ENCODE data around the gene UNG. TPM values are rescaled to one million over a fixed set of nuclear protein-coding genes. Genes with fewer than 3 reads are reported as not detected.

Gene UNG
- total and polyA plus RNA-seq, 2 donors (not counting 3 experiments of a cell fraction or from before 2014, with no cell fraction given), result 21.5 to 46.7 TPM

GRCh38 chr12:109154451-109155438 is 57.3 kb downstream of the UNG start:
- DNase-seq (ENCODE audit: low read depth, low spot score) (peak; percentile 57), FAIRE-seq (peak; percentile 86)
- Histone ChIP-seq H3K4me1 (ENCODE audit: control insufficient read depth, extremely low read depth, insufficient read depth, low read length) (no peaks in the 10 kb centered on the region), H4K20me1 (replicated peaks; ENCODE audit: control insufficient read depth, extremely low read depth, insufficient read depth, low read length) (no peaks in the 10 kb centered on the region), H3K27me3 (ENCODE audit: control insufficient read depth in 2 of 2, insufficient read depth in 2 of 2, low read length in 2 of 2) (peaks cover 0 to 3% of the 10 kb centered on the region in 2 experiments), H2AFZ (ENCODE audit: low read depth, low read length) (peak overlapping the region; percentile 74), H3K36me3 (ENCODE audit: control insufficient read depth in 2 of 2, extremely low read depth in 1 of 2, insufficient read depth in 2 of 2, low read length in 2 of 2) (no peaks in the 10 kb centered on the region), H3K9me1 (replicated peaks; ENCODE audit: control insufficient read depth, extremely low read depth, insufficient read depth, low read length) (no peaks in the 10 kb centered on the region), H3K79me2 (ENCODE audit: control insufficient read depth, insufficient read depth, low read length) (no peaks in the 10 kb centered on the region), H3K9ac (replicated peaks; ENCODE audit: extremely low read depth, insufficient read depth, low read length) (no peak overlapping the region), H3K4me2 (ENCODE audit: insufficient read depth, low read length) (peak overlapping the region; percentile 71), H3K9me3 (replicated peaks; ENCODE audit: control insufficient read depth, insufficient read depth, low read length) (no peaks in the 10 kb centered on the region), H3K27ac (ENCODE audit: insufficient read depth, low read depth, low read length) (no peak overlapping the region), H3K4me3 (replicated peaks in 1 of 3; ENCODE audit: insufficient read depth in 1 of 3, low read depth in 1 of 3, low read length in 3 of 3) (peak overlapping the region; percentile 2 to 55 (median 47))
- TF ChIP-seq JUN (IDR thresholded peaks at IDR 0.05; ENCODE audit: borderline replicate concordance, insufficient read depth, insufficient read length, low read depth), result no peak
- BruUV-seq (replicated peaks), result no TSS peak
- intact Hi-C loops (cut with micrococcal nuclease), result no loop called here
- POLR2A ChIA-PET, result no interaction called here
- dilution Hi-C loops (cut with MboI; ENCODE audit: extremely low pct_ligation_motif_present, low sequenced_read_pairs), result no loop called here
- CTCF ChIA-PET, result interaction anchor here (0.6 to 2.6 kb wide), 3 partner anchors 43 to 589 kb away, joined by 3 to 15 read pairs (median 3); no protein-coding TSS in a partner anchor

GRCh38 chr12:109156036-109156435 is 58.6 kb downstream of the UNG start:
- dilution Hi-C loops (cut with MboI; ENCODE audit: extremely low pct_ligation_motif_present, low sequenced_read_pairs), result no loop called here
- H3K9ac ChIP-seq (replicated peaks; ENCODE audit: extremely low read depth, insufficient read depth, low read length), result no peak overlapping the region
- no peaks in the 10 kb centered on the region for H3K9me1 ChIP-seq (replicated peaks; ENCODE audit: control insufficient read depth, extremely low read depth, insufficient read depth, low read length)

More at GRCh38 chr12:109156036-109156435, 58.6 kb downstream of the UNG start:
- Histone ChIP-seq H3K79me2 (ENCODE audit: control insufficient read depth, insufficient read depth, low read length) (no peaks in the 10 kb centered on the region), H2AFZ (ENCODE audit: low read depth, low read length) (no peak overlapping the region), H3K36me3 (ENCODE audit: control insufficient read depth in 2 of 2, extremely low read depth in 1 of 2, insufficient read depth in 2 of 2, low read length in 2 of 2) (no peaks in the 10 kb centered on the region), H3K9me3 (replicated peaks; ENCODE audit: control insufficient read depth, insufficient read depth, low read length) (no peaks in the 10 kb centered on the region), H3K4me1 (ENCODE audit: control insufficient read depth, extremely low read depth, insufficient read depth, low read length) (no peaks in the 10 kb centered on the region), H3K4me2 (ENCODE audit: insufficient read depth, low read length) (no peak overlapping the region), H3K4me3 (replicated peaks in 1 of 3; ENCODE audit: insufficient read depth in 1 of 3, low read depth in 1 of 3, low read length in 3 of 3) (no peak overlapping the region), H3K27ac (ENCODE audit: insufficient read depth, low read depth, low read length) (no peak overlapping the region), H3K27me3 (ENCODE audit: control insufficient read depth in 2 of 2, insufficient read depth in 2 of 2, low read length in 2 of 2) (no peaks in the 10 kb centered on the region), H4K20me1 (replicated peaks; ENCODE audit: control insufficient read depth, extremely low read depth, insufficient read depth, low read length) (no peaks in the 10 kb centered on the region)
- DNase-seq (ENCODE audit: low read depth, low spot score) (no peak), FAIRE-seq (no peak)
- TF ChIP-seq CTCF (IDR thresholded peaks at IDR 0.05; ENCODE audit: extremely low read depth in 1 of 2, insufficient read depth in 1 of 2, low read depth in 1 of 2, low read length in 2 of 2) (no peak), FOS (IDR thresholded peaks at IDR 0.05; ENCODE audit: borderline replicate concordance, insufficient read depth, low read length) (no peak), MYC (IDR thresholded peaks at IDR 0.05; ENCODE audit: low read depth, low read length) (no peak), GATA2 (IDR thresholded peaks at IDR 0.05; ENCODE audit: insufficient read depth, insufficient read length, low read depth, low read length) (no peak), POLR2A (IDR thresholded peaks at IDR 0.05; ENCODE audit: low read depth, low read length) (no peak), POLR2AphosphoS5 (IDR thresholded peaks at IDR 0.05; ENCODE audit: insufficient read depth, low read depth, low read length) (no peak), EZH2 (IDR thresholded peaks at IDR 0.05; ENCODE audit: borderline replicate concordance, low read depth, low read length, severe bottlenecking) (no peak), JUN (IDR thresholded peaks at IDR 0.05; ENCODE audit: borderline replicate concordance, insufficient read depth, insufficient read length, low read depth) (no peak)
- TF ChIP-seq, protein P1, sequence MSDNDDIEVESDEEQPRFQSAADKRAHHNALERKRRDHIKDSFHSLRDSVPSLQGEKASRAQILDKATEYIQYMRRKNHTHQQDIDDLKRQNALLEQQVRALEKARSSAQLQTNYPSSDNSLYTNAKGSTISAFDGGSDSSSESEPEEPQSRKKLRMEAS (IDR thresholded peaks at IDR 0.05; ENCODE audit: insufficient read depth, insufficient read length), result no peak
- no TSS peak for BruUV-seq (replicated peaks)
- CTCF ChIA-PET, result interaction anchor here (2.6 kb wide), 1 partner anchor 44 kb away, joined by 15 read pairs; no protein-coding TSS in a partner anchor
- intact Hi-C loops (cut with micrococcal nuclease), result no loop called here
- POLR2A ChIA-PET, result no interaction called here

All from endothelial cell of umbilical vein (primary cell).